MM.1S (cell line): ENCODE measurements around the gene TSN.

Experiments
- DNase-seq: peaks from one replicate; pipeline ENCODE4 v3.0.0-alpha.2; 2015
- H2AFZ ChIP-seq: fragments of 300-600 bp; sonication (generic); 2 replicates; pipeline ENCODE4 v1.6.0; 2016; ENCODE audit warnings: antibody characterized with exemption, low read length
- H3F3A ChIP-seq: fragments of 300-600 bp; sonication (generic); 2 replicates; pipeline ENCODE4 v1.6.1; 2016; ENCODE audit warnings: mild to moderate bottlenecking, antibody characterized with exemption, low read length, moderate library complexity, mixed read lengths; ENCODE audit not compliant: insufficient read depth
- H3K27ac ChIP-seq: fragments of 300-600 bp; sonication (generic); 2 replicates; pipeline ENCODE4 v1.5.1; 2016; ENCODE audit warnings: mild to moderate bottlenecking, low read length
- H3K27me3 ChIP-seq: fragments of 300-600 bp; sonication (generic); replicated peaks from 2 replicates; pipeline ENCODE4 v1.6.0; 2016; ENCODE audit warnings: low read length; ENCODE audit not compliant: insufficient read depth
- H3K36me3 ChIP-seq: fragments of 300-600 bp; sonication (generic); replicated peaks from 2 replicates; pipeline ENCODE4 v1.6.1; 2016; ENCODE audit warnings: mild to moderate bottlenecking, low read length, mixed read lengths; ENCODE audit not compliant: insufficient read depth
- H3K4me1 ChIP-seq: fragments of 300-600 bp; sonication (generic); 2 replicates; pipeline ENCODE4 v1.6.1; 2016; ENCODE audit warnings: low read length, mixed read lengths
- H3K4me2 ChIP-seq: fragments of 300-600 bp; sonication (generic); 2 replicates; pipeline ENCODE4 v1.6.0; 2016; ENCODE audit warnings: low read depth, low read length
- H3K4me3 ChIP-seq: fragments of 300-600 bp; sonication (generic); 2 replicates; pipeline ENCODE4 v1.5.1; 2016; ENCODE audit warnings: low read length, mixed read lengths
- H3K79me2 ChIP-seq: fragments of 300-600 bp; sonication (generic); 2 replicates; pipeline ENCODE4 v1.6.1; 2016; ENCODE audit warnings: mixed run types, low read length, mixed read lengths
- H3K9ac ChIP-seq: fragments of 300-600 bp; sonication (generic); 2 replicates; pipeline ENCODE4 v1.6.1; 2016; ENCODE audit warnings: low read length, mixed read lengths
- H3K9me2 ChIP-seq: fragments of 300-600 bp; sonication (generic); replicated peaks from 2 replicates; pipeline ENCODE4 v1.6.1; 2016; ENCODE audit warnings: mild to moderate bottlenecking, low read length, mixed read lengths; ENCODE audit not compliant: insufficient read depth
- H3K9me3 ChIP-seq: fragments of 300-600 bp; sonication (generic); replicated peaks from 2 replicates; pipeline ENCODE4 v1.6.1; 2016; ENCODE audit warnings: mild to moderate bottlenecking, low read length, mixed read lengths; ENCODE audit not compliant: insufficient read depth
- H4K20me1 ChIP-seq: fragments of 300-600 bp; sonication (generic); 2 replicates; pipeline ENCODE4 v1.6.1; 2016; ENCODE audit warnings: mild to moderate bottlenecking, low read length, moderate library complexity, mixed read lengths; ENCODE audit not compliant: insufficient read depth
- CTCF ChIP-seq: fragments of 300-600 bp; sonication (generic); IDR thresholded peaks from 2 replicates; pipeline ENCODE4 v1.5.1; 2016; ENCODE audit warnings: antibody characterized with exemption, low read length, mixed read lengths
- EZH2 ChIP-seq: fragments of 300-600 bp; sonication (generic); optimal IDR thresholded peaks from 2 replicates; pipeline ENCODE3; 2017; ENCODE audit warnings: low read depth, mild to moderate bottlenecking, antibody characterized with exemption, low read length, mixed read lengths
- EZH2phosphoT487 ChIP-seq: fragments of 300-600 bp; sonication (generic); IDR thresholded peaks from 2 replicates; pipeline ENCODE4 v1.6.1; 2018; ENCODE audit warnings: antibody characterized with exemption, low read length

The TSN gene

DNA sequence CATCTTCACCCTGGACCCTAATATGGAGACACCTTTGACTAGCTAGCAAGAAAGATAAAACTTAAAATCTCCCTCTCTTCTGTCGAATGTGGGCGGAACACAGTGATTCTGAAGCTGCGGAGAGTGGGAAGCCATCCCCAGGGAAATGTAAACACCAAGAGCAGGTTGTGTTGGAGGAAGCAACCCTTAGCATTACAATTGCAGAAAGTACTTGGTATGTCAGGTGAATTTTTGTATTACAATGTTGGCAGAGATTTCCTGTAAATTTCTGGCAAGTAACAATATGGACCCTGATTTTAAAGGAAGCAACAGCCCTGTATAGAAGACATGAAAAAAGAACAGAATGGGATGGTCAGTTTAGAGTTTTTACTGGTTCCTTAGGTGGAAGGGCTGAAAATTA, 35.8 kb downstream of the TSN start:
- H3K4me3 ChIP-seq, result no peak overlapping the region
- no peak for DNase-seq
- TF ChIP-seq CTCF (no peak), EZH2phosphoT487 (no peak), EZH2 (no peak)
- no peaks in the 10 kb centered on the region for H3K36me3 ChIP-seq
- H3K9me2 ChIP-seq, result no peaks in the 10 kb centered on the region
- no peak overlapping the region for H3K4me2 ChIP-seq
- no peaks in the 10 kb centered on the region for H3K27me3 ChIP-seq
- no peaks in the 10 kb centered on the region for H3K4me1 ChIP-seq
- no peaks in the 10 kb centered on the region for H3K9me3 ChIP-seq
- no peaks in the 10 kb centered on the region for H3F3A ChIP-seq
- no peak overlapping the region for H3K27ac ChIP-seq
- H3K79me2 ChIP-seq, result no peaks in the 10 kb centered on the region
- no peaks in the 10 kb centered on the region for H4K20me1 ChIP-seq
- no peak overlapping the region for H2AFZ ChIP-seq
- no peak overlapping the region for H3K9ac ChIP-seq

- no peak overlapping the region for H3K4me2 ChIP-seq
- TF ChIP-seq EZH2, result no peak
- no peak for TF ChIP-seq EZH2phosphoT487
- TF ChIP-seq CTCF, result no peak
- no peaks in the 10 kb centered on the region for H3K9me3 ChIP-seq
- no peak for DNase-seq
- no peaks in the 10 kb centered on the region for H3K36me3 ChIP-seq
- no peaks in the 10 kb centered on the region for H3K27me3 ChIP-seq
- no peaks in the 10 kb centered on the region for H3K9me2 ChIP-seq
- no peak overlapping the region for H3K27ac ChIP-seq
- no peaks in the 10 kb centered on the region for H4K20me1 ChIP-seq
- no peaks in the 10 kb centered on the region for H3K79me2 ChIP-seq
- H3K9ac ChIP-seq, result no peak overlapping the region
- H3K4me1 ChIP-seq, result no peaks in the 10 kb centered on the region
- H3F3A ChIP-seq, result no peaks in the 10 kb centered on the region
- H2AFZ ChIP-seq, result no peak overlapping the region
- H3K4me3 ChIP-seq, result no peak overlapping the region
These were observed 36.4 kb downstream of the TSN start for GRCh38 chr2:121791801-121792221.

DNA sequence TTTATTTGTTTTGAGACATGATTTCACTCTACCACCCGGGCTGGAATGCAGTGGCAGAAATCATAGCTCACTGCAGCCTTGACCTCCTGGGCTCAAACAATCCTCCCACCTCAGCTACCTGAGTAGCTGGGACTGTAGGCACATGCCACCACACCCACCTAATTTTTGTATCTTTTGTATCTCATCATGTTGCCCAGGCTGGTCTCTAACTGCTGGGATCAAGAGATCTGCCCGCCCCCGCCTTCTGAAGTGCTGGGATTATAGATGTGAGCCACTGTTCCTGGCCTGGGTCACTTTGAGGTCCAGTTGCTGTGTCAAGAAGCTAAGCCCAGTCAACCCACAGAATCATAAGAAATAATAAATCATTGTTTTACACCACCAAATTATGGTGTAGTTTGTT, 38.4 kb downstream of the TSN start:
- H3K27ac ChIP-seq, result no peak overlapping the region
- H4K20me1 ChIP-seq, result no peaks in the 10 kb centered on the region
- H3K9me3 ChIP-seq, result no peaks in the 10 kb centered on the region
- H3K4me1 ChIP-seq, result no peaks in the 10 kb centered on the region
- no peak for TF ChIP-seq EZH2
- no peak overlapping the region for H3K4me3 ChIP-seq
- no peaks in the 10 kb centered on the region for H3F3A ChIP-seq
- no peak for DNase-seq
- no peaks in the 10 kb centered on the region for H3K27me3 ChIP-seq
- no peak overlapping the region for H2AFZ ChIP-seq
- H3K36me3 ChIP-seq, result no peaks in the 10 kb centered on the region
- no peak overlapping the region for H3K9ac ChIP-seq
- H3K9me2 ChIP-seq, result no peaks in the 10 kb centered on the region
- no peak overlapping the region for H3K4me2 ChIP-seq
- H3K79me2 ChIP-seq, result no peaks in the 10 kb centered on the region

- H3K4me1 ChIP-seq, result no peaks in the 10 kb centered on the region
- no peaks in the 10 kb centered on the region for H3F3A ChIP-seq
- no peaks in the 10 kb centered on the region for H4K20me1 ChIP-seq
- no peaks in the 10 kb centered on the region for H3K36me3 ChIP-seq
- H2AFZ ChIP-seq, result no peak overlapping the region
- no peak overlapping the region for H3K9ac ChIP-seq
- DNase-seq, result no peak
- H3K4me3 ChIP-seq, result no peak overlapping the region
- H3K9me2 ChIP-seq, result no peaks in the 10 kb centered on the region
- no peak overlapping the region for H3K4me2 ChIP-seq
- H3K27ac ChIP-seq, result no peak overlapping the region
- TF ChIP-seq EZH2 (no peak), EZH2phosphoT487 (no peak), CTCF (no peak)
- no peaks in the 10 kb centered on the region for H3K79me2 ChIP-seq
- no peaks in the 10 kb centered on the region for H3K27me3 ChIP-seq
- no peaks in the 10 kb centered on the region for H3K9me3 ChIP-seq
These were observed 38.8 kb downstream of the TSN start for GRCh38 chr2:121794233-121794632.
